ENCODE results near the gene AEBP1. TPM values are rescaled to one million over a fixed set of nuclear protein-coding genes. Genes with fewer than 3 reads are reported as not detected.

Gene AEBP1
- total and polyA plus RNA-seq, 3 donors from 2014 or later, result 74.5 to 168 (median 102) TPM

DNA sequence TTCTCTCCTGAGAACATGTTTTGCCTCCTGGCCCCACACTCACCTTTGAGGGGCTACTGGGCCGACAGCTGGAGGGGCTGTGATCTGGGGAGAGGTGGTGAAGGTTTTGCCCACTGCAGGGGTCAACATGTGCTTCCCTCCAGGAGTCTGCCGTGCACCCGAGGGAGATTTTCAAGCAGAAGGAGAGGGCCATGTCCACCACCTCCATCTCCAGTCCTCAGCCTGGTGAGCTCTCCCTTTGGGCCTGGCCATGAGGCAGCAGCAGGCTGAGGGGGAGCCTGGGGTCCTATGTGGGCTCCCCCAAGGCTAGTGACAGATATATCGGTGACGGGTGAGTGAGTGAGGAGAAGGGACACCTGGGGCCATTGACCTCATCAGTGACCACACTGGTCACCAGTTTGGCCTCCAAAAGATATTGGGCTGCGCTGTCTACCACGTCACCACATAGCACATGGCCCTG, 45.4 kb upstream of the AEBP1 start:
- H3K4me3 ChIP-seq, result no peak overlapping the region
- peaks cover 5% of the 10 kb centered on the region for H3K4me1 ChIP-seq
- H3K36me3 ChIP-seq (ENCODE audit: low read depth, missing control alignments), result no peaks in the 10 kb centered on the region
- intact Hi-C loops (cut with DNase I; ENCODE audit: low total_unique reads), result no loop called here
- DNase-seq, result no peak
- no peaks in the 10 kb centered on the region for H3K27me3 ChIP-seq
- no peaks in the 10 kb centered on the region for H3K9me3 ChIP-seq
- TF ChIP-seq POLR2A (IDR thresholded peaks at IDR 0.05), result no peak
- H3K27ac ChIP-seq, result no peak overlapping the region
- 86 to 88% methylated on average over 3 to 7 of the region's 7 CpGs for WGBS, 2 donors

DNA sequence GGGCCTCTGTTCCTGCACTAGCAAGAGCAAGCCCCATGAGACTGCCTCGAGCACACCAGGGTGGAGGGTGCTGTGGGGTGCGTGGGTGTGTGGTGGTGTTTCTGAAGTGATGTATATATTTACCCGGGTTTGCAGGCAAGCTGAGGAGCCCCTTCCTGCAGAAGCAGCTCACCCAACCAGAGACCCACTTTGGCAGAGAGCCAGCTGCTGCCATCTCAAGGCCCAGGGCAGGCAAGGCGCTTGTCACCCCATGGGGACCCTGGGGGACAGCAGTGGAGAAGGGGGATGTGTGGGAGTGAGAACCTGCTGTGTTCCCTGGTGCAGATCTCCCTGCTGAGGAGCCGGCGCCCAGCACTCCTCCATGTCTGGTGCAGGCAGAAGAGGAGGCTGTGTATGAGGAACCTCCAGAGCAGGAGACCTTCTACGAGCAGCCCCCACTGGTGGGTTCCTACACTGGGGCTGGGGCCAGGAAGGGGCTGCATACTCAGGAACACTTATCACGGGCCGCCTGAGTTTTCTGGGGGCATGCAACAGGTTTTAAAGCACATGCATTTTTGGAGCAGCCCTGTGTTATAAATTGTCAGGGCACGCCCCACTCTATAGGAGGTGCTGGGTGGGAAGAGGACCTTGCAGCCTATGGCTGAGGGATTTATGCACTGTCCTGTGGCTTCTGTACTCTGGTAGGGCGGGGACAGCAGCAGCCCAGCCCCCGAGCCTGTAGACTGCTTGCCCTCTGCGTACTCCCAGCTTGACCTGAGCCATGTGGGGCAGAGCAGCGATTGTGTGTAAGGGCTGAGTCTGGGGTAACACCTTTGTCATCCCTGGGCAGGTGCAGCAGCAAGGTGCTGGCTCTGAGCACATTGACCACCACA, 44.7 kb upstream of the AEBP1 start:
- intact Hi-C loops (cut with DNase I; ENCODE audit: low total_unique reads), result no loop called here
- DNase-seq, result no peak
- H3K27ac ChIP-seq, result no peak overlapping the region
- no peak for TF ChIP-seq POLR2A (IDR thresholded peaks at IDR 0.05)
- H3K27me3 ChIP-seq, result no peaks in the 10 kb centered on the region
- no peak overlapping the region for H3K4me3 ChIP-seq
- peaks cover 5% of the 10 kb centered on the region for H3K4me1 ChIP-seq
- H3K36me3 ChIP-seq (ENCODE audit: low read depth, missing control alignments), result no peaks in the 10 kb centered on the region
- 80 to 82% methylated on average over 1 to 14 of the region's 14 CpGs for WGBS, 2 donors
- no peaks in the 10 kb centered on the region for H3K9me3 ChIP-seq

DNA sequence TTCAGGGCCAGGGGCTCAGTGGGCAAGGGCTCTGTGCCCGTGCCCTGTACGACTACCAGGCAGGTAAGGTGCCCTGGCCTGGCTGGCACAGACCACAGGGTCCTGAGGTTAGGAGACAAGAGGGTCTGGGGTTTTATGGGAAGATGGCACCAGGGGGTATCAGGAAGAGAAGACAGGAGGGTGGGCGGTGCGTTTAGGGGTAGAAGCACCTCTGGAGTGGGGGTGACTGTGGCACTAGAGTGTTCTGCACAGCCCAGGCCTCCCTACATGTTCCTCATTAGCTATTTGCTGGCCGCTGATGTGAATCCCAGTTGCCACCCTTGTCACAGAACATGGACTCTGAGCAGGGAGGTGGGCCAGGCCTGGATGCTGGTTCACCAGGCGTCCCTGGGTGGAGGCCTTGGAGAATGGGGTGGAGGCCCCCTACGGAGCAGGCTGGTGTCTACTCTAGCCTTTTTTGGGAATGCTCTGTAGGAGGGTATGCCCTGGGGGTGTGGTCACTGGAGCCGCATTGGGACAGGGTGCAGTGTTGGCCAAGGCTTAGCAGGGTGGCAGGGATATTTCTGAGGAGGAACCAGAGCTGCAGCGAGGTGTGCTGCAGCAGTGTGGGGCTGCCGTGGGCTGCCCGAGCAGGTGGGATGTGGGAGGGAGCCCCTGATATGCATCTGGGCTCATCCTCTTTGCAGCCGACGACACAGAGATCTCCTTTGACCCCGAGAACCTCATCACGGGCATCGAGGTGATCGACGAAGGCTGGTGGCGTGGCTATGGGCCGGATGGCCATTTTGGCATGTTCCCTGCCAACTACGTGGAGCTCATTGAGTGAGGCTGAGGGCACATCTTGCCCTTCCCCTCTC, 43.8 kb upstream of the AEBP1 start:
- H3K27ac ChIP-seq, result no peak overlapping the region
- no peaks in the 10 kb centered on the region for H3K27me3 ChIP-seq
- TF ChIP-seq POLR2A (IDR thresholded peaks at IDR 0.05), result no peak
- TF ChIP-seq, protein P1, sequence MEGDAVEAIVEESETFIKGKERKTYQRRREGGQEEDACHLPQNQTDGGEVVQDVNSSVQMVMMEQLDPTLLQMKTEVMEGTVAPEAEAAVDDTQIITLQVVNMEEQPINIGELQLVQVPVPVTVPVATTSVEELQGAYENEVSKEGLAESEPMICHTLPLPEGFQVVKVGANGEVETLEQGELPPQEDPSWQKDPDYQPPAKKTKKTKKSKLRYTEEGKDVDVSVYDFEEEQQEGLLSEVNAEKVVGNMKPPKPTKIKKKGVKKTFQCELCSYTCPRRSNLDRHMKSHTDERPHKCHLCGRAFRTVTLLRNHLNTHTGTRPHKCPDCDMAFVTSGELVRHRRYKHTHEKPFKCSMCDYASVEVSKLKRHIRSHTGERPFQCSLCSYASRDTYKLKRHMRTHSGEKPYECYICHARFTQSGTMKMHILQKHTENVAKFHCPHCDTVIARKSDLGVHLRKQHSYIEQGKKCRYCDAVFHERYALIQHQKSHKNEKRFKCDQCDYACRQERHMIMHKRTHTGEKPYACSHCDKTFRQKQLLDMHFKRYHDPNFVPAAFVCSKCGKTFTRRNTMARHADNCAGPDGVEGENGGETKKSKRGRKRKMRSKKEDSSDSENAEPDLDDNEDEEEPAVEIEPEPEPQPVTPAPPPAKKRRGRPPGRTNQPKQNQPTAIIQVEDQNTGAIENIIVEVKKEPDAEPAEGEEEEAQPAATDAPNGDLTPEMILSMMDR (IDR thresholded peaks at IDR 0.05), result no peak
- H3K36me3 ChIP-seq (ENCODE audit: low read depth, missing control alignments), result no peaks in the 10 kb centered on the region
- no peak overlapping the region for H3K4me3 ChIP-seq
- no peaks in the 10 kb centered on the region for H3K9me3 ChIP-seq
- intact Hi-C loops (cut with DNase I; ENCODE audit: low total_unique reads), result no loop called here
- DNase-seq, result no peak
- peaks cover 14% of the 10 kb centered on the region for H3K4me1 ChIP-seq
- 92 to 96% methylated on average over 15 to 21 of the region's 21 CpGs for WGBS, 2 donors

DNA sequence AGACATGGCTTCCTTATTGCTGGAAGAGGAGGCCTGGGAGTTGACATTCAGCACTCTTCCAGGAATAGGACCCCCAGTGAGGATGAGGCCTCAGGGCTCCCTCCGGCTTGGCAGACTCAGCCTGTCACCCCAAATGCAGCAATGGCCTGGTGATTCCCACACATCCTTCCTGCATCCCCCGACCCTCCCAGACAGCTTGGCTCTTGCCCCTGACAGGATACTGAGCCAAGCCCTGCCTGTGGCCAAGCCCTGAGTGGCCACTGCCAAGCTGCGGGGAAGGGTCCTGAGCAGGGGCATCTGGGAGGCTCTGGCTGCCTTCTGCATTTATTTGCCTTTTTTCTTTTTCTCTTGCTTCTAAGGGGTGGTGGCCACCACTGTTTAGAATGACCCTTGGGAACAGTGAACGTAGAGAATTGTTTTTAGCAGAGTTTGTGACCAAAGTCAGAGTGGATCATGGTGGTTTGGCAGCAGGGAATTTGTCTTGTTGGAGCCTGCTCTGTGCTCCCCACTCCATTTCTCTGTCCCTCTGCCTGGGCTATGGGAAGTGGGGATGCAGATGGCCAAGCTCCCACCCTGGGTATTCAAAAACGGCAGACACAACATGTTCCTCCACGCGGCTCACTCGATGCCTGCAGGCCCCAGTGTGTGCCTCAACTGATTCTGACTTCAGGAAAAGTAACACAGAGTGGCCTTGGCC, 43.0 kb upstream of the AEBP1 start:
- H3K27ac ChIP-seq, result no peak overlapping the region
- no peaks in the 10 kb centered on the region for H3K36me3 ChIP-seq (ENCODE audit: low read depth, missing control alignments)
- no peak overlapping the region for H3K4me3 ChIP-seq
- TF ChIP-seq, protein P1 (IDR thresholded peaks at IDR 0.05), result no peak
- TF ChIP-seq POLR2A (IDR thresholded peaks at IDR 0.05), result no peak
- H3K4me1 ChIP-seq, result peaks cover 21% of the 10 kb centered on the region
- no peak for DNase-seq
- H3K9me3 ChIP-seq, result no peaks in the 10 kb centered on the region
- H3K27me3 ChIP-seq, result no peaks in the 10 kb centered on the region
- 67% methylated on average over 8 of the region's 8 CpGs for WGBS, 2 donors
- intact Hi-C loops (cut with DNase I; ENCODE audit: low total_unique reads), result no loop called here

DNA sequence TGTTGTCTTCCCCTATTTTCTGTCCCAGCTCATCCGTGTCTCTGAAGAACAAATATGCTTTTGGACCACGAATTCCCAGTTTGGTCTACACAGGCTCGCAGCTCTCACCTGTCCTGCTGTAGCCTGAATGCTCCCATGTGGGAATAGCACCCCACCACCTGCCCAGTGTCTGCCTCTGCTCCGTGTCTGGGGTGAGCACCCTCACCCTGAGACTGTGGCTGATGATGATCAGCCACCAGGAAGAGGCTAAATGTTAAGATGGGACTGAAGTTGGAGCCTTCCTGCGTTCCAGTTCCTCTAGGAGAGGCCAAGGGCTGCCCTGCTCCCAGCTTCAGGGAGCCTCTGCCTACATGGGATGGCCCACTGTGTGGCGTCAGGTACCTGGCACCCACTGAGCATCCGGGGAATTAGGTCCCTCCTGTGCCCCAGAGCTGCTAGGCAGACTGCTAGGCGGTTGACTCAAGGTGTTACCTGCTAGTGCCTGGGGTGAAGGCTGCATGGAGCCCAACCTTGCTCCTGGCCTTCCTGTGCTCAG, 42.4 kb upstream of the AEBP1 start:
- Histone ChIP-seq H3K4me1 (peaks cover 22% of the 10 kb centered on the region), H3K27me3 (no peaks in the 10 kb centered on the region), H3K27ac (no peak overlapping the region), H3K9me3 (no peaks in the 10 kb centered on the region), H3K4me3 (no peak overlapping the region), H3K36me3 (ENCODE audit: low read depth, missing control alignments) (no peaks in the 10 kb centered on the region)
- TF ChIP-seq, protein P1 (IDR thresholded peaks at IDR 0.05), result no peak
- TF ChIP-seq POLR2A (IDR thresholded peaks at IDR 0.05), result no peak
- 74 to 81% methylated on average over 6 to 8 of the region's 8 CpGs for WGBS, 2 donors
- intact Hi-C loops (cut with DNase I; ENCODE audit: low total_unique reads), result no loop called here
- DNase-seq, result no peak

Data from testis (tissue), 3 donors.